ENCODE measurements around the gene TRNAU1AP.

DNA sequence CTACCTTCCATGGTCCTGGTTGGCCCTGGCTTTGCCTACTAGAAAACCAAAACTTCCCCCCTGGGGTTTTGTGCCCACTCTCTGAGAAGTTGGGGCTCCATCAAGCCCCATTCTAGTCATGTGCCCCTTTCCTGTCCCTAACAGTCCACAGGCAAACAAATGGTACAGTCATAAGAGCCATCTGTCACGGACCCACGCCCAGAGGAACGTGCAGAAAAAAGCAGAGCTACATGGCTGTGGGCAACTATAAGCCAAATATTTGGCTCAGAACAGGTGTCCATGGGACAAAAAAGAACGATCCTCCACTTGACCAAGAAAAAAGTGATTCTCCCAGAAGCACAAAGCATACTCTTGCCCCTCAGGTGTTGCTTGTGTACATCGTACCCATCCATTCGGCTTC lies 14.6 kb upstream of the TRNAU1AP start:
- TF ChIP-seq, protein P1, sequence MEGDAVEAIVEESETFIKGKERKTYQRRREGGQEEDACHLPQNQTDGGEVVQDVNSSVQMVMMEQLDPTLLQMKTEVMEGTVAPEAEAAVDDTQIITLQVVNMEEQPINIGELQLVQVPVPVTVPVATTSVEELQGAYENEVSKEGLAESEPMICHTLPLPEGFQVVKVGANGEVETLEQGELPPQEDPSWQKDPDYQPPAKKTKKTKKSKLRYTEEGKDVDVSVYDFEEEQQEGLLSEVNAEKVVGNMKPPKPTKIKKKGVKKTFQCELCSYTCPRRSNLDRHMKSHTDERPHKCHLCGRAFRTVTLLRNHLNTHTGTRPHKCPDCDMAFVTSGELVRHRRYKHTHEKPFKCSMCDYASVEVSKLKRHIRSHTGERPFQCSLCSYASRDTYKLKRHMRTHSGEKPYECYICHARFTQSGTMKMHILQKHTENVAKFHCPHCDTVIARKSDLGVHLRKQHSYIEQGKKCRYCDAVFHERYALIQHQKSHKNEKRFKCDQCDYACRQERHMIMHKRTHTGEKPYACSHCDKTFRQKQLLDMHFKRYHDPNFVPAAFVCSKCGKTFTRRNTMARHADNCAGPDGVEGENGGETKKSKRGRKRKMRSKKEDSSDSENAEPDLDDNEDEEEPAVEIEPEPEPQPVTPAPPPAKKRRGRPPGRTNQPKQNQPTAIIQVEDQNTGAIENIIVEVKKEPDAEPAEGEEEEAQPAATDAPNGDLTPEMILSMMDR (IDR thresholded peaks at IDR 0.05): no peak
- TF ChIP-seq POLR2AphosphoS5 (IDR thresholded peaks at IDR 0.05) (no peak), POLR2A (IDR thresholded peaks at IDR 0.05; ENCODE audit: low read depth) (no peak), EP300 (IDR thresholded peaks at IDR 0.05) (no peak)
